Activated CD4-positive, CD25-positive, alpha-beta regulatory T cell (primary cell): ENCODE measurements around the gene F10.
"Not testable (repeated sequence)": the region's sequence is repeated elsewhere in the genome, so short reads cannot be mapped to it uniquely, and the experiment has no call there.

Experiments
- DNase-seq, 4 experiments: peaks; one replicate each; lab custom pipeline; 2025; lab: John Stamatoyannopoulos, UW

Gene F10

DNA sequence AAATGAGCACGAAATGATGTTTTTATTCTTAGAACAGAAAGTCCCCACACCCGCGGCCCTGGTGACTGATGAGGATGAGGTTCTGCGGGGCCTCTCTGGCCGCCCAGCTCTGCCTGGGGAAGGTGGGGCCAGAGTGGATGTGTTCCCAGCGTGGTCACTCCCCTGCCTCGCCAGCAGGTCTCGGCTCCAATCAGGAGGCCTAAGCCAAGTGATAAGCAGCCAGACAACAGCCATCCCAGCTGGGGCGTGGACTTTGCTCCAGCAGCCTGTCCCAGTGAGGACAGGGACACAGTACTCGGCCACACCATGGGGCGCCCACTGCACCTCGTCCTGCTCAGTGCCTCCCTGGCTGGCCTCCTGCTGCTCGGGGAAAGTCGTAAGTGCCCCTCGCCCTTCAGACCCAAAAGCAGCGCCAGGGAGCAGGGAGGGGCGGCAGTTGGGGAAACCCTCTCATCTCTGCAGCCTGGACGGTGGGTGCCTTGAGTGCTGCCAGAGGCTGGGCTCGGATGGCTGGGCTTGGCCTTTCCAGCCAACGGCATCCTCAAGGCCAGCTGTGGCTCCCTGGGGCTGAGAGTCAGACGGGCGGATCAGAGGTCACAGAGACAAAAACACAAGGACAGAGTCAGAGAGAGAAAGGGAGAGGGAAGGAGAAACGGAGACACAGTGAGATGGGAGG, at the start of gene F10:
Gene F10 (plus strand): TSS at position 250 of the 676 bp plus-strand sequence. CDS start 57 bp downstream, at position 307.
- no peak for DNase-seq

- no peak for DNase-seq
These were observed 48.7 kb upstream of the F10 start for GRCh38 chr13:113073942-113074341.

GRCh38 chr13:113074401-113074800, 48.2 kb upstream of the F10 start:
- DNase-seq = no peak

DNA sequence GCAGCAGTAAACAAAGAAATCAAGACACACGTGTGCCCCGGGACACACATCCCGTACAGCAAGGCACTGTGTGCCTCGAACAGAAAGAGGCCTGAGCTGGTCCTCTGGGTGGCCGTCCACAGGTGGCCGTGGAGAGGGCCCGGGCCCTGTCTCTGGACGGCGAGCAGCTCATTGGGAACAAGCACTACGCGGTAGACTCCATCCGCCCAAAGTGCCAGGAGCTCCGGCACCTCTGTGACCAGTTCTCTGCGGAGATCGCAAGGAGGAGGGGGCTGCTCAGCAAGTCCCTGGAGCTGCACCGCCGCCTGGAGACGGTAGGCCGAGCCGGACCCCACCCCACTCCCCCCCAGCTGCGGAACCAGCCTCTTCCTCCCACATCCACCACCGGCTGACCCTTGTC, 47.7 kb upstream of the F10 start:
- no peak for DNase-seq

DNA sequence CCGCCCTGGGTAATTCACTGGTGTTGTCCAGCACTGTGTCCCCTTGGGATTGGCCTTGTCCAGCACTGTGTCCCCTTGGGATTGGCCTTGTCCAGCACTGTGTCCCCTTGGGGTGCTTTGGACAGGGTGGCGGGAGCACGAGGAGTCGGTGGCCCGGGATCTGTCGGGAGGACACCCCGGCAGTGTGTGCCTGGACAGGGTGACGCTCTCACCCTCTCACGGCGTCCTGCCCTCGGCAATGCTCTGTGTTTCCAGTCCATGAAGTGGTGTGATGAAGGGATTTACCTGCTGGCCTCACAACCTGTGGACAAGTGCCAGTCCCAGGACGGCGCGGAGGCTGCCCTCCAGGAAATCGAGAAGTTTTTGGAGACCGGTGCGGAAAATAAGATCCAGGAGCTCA, 46.9 kb upstream of the F10 start:
- DNase-seq = no peak

DNA sequence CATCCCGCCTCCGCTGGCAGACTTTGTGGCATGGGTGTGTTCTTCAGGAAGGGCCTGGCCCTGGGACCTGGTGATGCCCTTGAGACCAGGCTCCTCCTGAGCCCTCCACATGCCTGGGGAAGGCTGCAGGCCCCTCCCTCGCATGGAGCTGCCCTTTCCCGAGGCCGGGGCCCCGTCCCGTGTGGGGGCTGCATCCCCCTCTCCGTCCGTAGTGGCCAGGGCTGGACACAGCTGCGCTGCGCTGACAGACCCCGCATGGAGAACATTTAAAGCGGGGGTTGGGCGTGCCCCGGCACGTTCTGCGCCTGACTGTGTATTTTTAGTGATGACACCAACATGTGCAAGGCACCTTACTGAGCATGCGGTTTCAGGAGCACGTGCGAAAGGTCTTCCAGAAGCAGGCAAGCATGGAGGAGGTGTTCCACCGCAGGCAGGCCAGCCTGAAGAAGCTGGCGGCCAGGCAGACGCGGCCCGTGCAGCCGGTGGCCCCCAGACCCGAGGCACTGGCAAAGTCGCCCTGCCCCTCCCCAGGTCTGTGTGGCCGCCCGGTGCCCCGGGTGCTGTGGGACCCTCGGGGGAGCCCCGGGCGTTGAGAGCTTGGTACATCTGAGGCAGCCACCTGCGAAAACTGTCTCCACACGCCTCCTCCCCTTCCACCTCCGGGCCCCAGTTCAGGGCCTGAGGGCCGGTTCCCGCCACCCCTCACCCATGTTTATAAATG, 45.8 kb upstream of the F10 start:
- no peak for DNase-seq

DNA sequence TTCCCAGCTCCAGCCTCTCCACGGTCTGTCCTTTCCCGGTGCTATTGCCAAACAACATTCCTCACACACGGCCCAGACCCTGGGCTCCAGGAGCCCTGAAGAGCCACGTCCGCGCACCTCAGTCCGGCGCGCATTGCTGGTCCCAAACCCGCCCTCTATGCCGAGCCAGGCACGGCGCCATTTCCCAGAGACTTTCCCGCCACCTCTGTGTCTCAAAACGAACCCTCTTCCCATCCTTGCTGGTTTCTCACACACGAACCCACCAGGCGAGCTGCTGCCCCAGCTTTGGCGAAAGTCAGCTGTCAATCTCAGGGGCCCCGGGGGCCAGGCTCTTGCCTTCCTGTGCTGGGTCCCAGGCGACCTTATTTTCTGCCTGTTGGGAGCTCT, 45.0 kb upstream of the F10 start:
- no peak for DNase-seq

DNA sequence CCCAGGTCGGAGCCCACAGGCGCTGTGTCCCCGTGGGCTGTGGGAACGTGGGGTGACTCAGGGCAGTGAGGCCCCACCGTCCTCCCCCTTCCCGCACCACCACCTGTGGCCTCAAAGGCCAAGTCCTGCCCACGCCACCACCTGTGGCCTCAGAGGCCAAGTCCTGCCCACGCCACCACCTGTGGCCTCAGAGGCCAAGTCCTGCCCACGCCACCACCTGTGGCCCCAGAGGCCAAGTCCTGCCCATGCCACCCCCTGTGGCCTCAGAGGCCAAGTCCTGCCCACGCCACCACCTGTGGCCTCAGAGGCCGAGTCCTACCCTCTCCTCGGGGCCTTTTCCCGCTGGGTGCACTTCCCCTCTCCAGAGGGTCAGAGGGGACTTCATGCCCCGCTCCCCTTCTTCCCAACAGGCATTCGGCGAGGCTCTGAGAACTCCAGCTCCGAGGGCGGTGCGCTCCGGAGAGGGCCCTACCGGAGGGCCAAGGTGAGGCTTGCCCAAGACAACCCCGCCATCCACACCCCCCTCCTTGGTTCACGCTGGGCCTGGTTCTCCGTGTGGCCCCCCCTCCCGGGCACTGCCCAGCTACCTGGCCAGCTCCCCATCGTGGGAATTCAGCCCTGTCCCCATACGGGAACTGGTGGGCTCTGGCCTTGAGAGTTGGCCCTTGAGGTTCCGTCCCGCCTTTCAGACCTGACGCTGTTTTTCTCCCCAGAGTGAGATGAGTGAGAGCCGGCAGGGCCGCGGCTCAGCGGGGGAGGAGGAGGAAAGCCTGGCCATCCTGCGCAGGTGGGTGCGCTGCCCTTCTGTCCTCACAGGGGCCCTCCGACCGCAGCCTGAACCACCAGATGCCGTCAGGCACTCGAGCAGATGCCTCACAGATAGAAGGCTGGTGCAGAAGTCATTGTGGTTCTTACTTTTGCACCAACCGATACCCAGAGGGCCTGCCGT, 44.4 kb upstream of the F10 start:
- no peak for DNase-seq

DNA sequence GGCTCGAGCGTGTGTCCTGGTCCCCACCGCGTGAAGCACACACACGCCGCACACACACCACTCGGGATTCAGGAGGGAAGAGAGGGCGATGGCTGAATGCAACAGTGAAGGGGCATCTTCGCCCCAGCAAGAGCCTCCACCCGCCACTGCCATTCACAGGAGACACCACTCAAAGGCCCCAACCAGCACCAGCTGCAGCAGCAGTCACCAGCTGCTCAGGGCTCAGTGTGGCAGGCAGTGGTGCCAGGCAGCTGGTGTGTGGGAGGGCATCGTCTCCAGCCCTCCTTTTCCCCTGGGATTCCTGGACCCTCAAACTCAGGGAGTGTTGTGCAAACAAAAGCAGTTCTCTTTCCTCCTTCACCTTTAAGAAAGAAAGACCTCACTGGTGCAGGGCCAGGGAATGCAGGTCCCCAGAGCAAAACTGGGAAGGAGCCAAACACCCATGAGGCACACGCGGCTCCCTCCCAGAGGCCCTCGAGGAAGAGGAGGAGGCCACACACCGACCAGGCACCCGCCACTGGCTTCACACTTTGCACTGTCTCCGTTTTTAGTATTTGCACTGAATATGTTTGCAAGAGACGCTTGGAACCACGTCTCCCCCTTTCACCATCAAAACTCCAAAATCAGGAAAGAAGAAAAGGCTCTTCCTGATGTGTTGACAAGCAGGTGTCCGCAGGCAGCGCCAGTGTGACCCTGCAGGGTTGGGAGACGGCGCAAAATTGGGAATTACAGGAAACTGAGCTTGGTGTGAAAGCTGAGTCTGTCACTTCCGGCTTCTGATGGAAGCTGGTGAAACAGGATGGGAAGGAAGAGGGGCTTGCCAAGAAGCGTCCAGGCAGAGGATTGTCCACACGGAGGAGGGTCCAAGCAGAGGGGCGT, 43.5 kb upstream of the F10 start:
- DNase-seq = no peak

GRCh38 chr13:113079781-113080080, 42.9 kb upstream of the F10 start:
- not testable (repeated sequence) for DNase-seq

GRCh38 chr13:113080361-113080831, 42.2 kb upstream of the F10 start:
- no peak for DNase-seq

DNA sequence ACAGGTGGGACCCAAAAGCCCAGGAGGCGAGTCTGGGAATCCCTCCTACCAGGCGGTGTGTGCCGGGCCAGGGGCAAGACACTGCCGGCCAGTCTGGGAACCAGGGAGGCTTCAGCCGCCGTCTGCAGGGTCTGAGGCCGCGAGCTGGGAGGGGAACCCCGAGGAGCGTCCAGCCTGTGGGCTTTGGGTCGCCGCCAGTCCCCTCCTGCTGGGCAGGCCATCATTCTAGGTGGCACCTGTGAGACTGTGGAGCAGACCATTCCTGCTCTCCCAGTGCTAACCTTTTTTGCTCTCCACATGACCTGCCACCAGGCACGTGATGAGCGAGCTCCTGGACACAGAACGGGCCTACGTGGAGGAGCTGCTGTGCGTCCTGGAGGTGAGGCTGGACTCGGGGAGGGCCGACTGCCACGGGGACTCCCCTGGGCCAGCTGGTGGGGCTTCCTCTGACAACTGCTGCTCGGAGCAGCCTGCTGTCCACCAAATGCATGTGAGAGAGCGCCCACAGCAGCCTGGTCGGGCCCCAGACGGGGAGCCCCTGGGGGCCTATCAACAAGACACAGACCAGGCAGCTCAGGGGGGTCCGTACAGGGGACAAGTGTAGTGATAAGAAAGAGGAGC, 41.6 kb upstream of the F10 start:
- no peak for DNase-seq

DNA sequence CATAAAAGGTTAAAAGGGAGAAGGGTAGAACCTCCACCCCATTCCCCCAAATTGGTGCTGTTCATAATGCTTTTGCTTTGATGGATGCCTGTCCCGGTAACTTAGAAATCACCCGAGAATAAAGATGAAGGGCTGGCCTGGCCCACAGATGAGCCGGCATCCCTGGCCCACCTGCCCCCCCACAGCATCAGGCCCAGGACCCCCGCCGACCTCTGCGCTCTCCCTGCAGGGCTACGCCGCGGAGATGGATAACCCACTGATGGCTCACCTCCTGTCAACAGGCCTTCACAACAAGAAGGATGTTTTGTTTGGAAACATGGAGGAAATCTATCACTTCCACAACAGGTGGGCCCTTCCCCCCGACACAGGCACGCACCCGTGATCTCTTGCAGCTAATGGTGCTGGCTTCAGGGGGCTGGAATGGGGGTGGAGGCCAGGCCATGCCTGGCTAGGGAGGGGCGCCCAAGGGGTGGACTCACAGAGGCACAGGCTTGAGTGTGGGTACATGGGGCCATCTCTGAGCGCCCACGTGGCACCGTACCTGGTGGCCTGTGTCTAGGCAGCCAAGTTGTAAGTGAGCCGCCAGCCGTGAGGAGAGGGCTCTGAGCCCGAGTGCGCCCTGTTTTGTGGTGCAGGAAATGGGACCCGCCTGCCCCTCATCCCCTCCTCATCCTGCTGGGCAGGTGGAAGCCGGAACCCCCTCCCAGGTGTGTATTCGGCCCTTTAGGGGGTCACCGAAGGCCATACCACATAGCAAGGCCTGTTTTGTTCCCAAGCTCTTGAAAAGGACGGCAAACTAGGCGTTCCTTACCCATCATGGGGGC, 40.2 kb upstream of the F10 start:
- no peak for DNase-seq

GRCh38 chr13:113083022-113083373, 39.6 kb upstream of the F10 start:
- no peak for DNase-seq

DNA sequence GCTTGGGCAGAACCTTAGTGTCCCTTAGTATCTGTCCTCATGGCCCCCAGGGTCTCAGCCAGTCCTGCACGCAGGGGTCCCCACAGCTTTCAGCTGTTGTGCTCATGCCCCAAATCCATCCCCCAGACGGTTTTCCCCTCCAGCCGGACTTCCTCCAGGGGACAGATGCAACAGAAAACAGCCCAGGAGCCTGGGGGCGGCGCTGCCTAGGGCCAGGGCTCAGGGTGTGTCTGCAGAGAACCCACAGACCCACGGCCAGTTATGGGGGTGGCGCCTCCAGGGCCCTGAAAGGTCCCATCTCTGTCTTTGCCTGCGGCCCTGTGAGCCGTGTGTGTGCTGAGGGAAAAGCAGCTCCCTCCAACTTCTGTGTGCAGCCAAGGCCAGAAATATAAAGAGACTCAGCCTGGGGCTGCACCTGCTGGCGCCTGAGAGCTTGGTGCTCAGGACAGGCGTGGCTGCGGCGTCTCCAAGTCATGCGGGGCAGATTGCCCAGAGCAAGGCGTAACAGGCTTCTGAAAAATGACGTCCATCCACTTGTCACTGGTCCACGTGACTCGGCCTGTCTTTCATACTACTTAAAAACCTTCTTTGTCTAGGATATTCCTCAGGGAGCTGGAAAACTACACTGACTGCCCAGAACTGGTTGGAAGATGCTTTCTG, 39.1 kb upstream of the F10 start:
- DNase-seq = no peak

DNA sequence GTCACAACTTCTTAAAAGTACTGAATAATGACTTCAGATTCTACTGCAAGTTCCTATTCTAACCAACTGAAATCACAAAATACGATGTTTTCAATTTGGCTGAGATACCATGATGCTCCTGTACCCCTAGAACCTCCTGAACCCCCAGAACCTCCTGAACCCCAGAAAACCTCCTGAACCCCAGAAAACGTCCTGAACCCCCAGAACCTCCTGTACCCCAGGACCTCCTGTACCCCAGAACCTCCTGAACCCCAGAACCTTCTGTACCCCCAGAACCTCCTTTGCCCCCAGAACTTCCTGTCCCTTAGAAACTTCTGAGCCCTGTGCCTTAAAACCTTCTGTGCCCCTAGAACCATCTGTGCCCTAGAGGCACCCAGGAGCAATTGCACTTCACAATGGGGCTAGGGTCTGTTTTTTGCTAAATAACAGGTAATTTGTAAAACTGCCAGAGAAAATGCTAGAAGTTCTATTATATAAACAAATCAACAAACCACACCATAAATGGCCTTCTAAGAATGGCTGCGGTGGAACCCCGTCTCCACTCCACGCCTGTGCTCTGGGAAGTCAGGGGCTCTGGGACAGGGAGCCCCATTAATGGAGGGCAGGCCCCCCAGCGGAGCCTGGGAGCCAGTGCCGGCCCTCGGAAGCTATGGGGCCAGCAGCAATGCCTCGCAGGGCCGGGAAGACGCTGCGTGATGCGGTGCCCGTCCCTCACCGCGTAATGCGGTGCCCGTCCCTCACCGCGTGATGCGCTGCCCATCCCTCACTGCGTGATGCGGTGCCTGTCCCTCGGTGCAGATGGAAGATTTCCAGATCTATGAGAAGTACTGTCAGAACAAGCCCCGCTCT, 38.3 kb upstream of the F10 start:
- no peak for DNase-seq

DNA sequence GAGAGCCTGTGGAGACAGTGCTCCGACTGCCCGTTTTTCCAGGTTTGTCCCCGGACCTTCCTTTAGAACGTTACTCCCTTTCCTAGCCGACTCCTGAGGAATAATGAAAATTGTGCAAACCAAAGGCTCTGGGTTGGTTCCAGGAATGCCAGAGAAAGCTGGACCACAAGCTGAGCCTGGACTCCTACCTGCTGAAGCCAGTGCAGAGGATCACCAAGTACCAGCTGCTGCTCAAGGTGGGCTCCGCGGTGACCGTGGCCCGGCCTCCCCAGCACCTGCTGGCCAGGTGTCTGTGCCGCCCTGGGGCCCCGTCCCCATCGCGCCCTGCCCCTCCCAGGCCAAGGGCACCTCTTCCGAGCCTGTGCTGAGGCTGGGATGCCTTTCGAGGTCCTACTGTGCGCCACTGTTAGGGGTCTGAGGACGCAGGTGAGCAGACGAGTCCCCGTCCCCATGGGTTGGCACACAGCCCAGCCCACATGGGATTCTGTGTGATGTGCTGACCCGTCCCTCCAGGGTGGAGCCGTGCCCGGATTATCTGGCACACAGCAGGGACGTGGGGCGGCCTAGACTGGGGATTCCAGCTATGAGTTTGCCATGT, 37.6 kb upstream of the F10 start:
- DNase-seq = no peak

DNA sequence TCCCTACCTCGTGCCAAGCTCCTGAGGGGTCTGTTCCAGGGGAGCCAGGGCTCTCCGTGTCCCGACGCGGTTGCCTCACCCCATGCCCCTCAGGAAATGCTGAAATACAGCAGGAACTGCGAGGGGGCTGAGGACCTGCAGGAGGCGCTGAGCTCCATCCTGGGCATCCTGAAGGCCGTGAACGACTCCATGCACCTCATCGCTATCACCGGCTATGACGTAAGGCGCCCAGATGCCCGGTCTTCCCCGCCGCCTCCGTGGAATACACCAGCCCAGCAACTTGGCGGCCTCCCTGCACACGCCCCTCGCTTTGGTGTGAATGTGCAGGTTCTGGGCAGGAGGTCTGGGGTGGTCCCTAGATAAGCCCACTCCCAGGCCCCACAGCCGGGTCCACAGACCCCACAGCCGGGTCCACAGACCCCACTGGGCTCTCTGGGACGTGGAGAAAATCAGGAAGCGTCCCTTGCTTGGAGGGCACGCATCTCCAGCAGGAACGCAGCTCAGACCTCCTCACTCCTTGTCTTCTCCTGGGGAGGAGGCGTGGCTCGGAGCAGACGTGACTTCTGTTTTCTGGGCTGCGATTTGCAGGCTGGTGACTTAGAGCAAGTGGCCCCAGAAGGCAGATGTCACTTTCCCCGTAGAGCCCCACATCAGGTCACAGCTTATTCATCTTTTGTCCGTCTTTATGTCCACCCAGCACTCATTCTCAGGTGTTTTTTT, 36.4 kb upstream of the F10 start:
- DNase-seq = no peak
